Muscle layer of colon (tissue), 2 donors: Measurements from ENCODE around the gene SH2B3.
"Not testable (repeated sequence)": the region's sequence is repeated elsewhere in the genome, so short reads cannot be mapped to it uniquely, and the experiment has no call there.

Experiments used
- H3K27ac ChIP-seq: one replicate; pipeline ENCODE4 v1.7.0; 2013; ENCODE audit warnings: low read depth, mild to moderate bottlenecking, low read length, moderate library complexity
- H3K27me3 ChIP-seq, 2 donors: one replicate each; pipeline ENCODE4 v1.7.0; 2013; ENCODE audit warnings: low read length in 2 of 2, mild to moderate bottlenecking in 2 of 2; ENCODE audit not compliant: insufficient read depth in 2 of 2, control insufficient read depth in 1 of 2
- H3K36me3 ChIP-seq: one replicate; pipeline ENCODE4 v1.7.0; 2013; ENCODE audit warnings: mild to moderate bottlenecking, low read length; ENCODE audit not compliant: insufficient read depth
- H3K4me1 ChIP-seq: one replicate; pipeline ENCODE4 v1.7.0; 2013; ENCODE audit warnings: mild to moderate bottlenecking, low read length; ENCODE audit not compliant: insufficient read depth
- H3K4me3 ChIP-seq, 2 donors: one replicate each; pipeline ENCODE4 v1.7.0; 2013; ENCODE audit warnings: low read length in 2 of 2, low read depth in 1 of 2, mild to moderate bottlenecking in 1 of 2, moderate library complexity in 1 of 2
- H3K9ac ChIP-seq: one replicate; pipeline ENCODE4 v1.7.0; 2013; ENCODE audit warnings: low read length
- H3K9me3 ChIP-seq: one replicate; pipeline ENCODE4 v1.7.0; 2013; ENCODE audit warnings: mild to moderate bottlenecking, low read length
- donor health status: abdominal sarcoma.
- donor health status: Adenocarcinoma of cecum.

SH2B3 gene

GRCh38 chr12:111462210-111462769 lies 56.6 kb downstream of the SH2B3 start:
- peaks cover 4% of the 10 kb centered on the region for H3K36me3 ChIP-seq
- H3K27ac ChIP-seq, result no peak overlapping the region

GRCh38 chr12:111467092-111467856 lies 61.6 kb downstream of the SH2B3 start:
- H3K9ac ChIP-seq, result no peak overlapping the region
- no peaks in the 10 kb centered on the region for H3K4me1 ChIP-seq
- no peak overlapping the region for H3K4me3 ChIP-seq
- no peak overlapping the region for H3K27ac ChIP-seq
- no peaks in the 10 kb centered on the region for H3K27me3 ChIP-seq
- no peaks in the 10 kb centered on the region for H3K9me3 ChIP-seq
- H3K36me3 ChIP-seq, result peaks cover 23% of the 10 kb centered on the region

More at GRCh38 chr12:111462210-111462769, 56.6 kb downstream of the SH2B3 start:
- H3K27me3 ChIP-seq, result no peaks in the 10 kb centered on the region
- no peak overlapping the region for H3K4me3 ChIP-seq
- peaks cover 5% of the 10 kb centered on the region for H3K4me1 ChIP-seq
- H3K9me3 ChIP-seq, result no peaks in the 10 kb centered on the region
- no peak overlapping the region for H3K9ac ChIP-seq

- no peak overlapping the region for H3K4me3 ChIP-seq
- no peaks in the 10 kb centered on the region for H3K9me3 ChIP-seq
- no peak overlapping the region for H3K27ac ChIP-seq
- no peak overlapping the region for H3K9ac ChIP-seq
- H3K36me3 ChIP-seq, result peaks cover 23% of the 10 kb centered on the region
- H3K4me1 ChIP-seq, result no peaks in the 10 kb centered on the region
- no peaks in the 10 kb centered on the region for H3K27me3 ChIP-seq
These were observed 62.1 kb downstream of the SH2B3 start for GRCh38 chr12:111467857-111468241.

GRCh38 chr12:111469401-111469800 lies 63.7 kb downstream of the SH2B3 start:
- Histone ChIP-seq H3K4me1 (no peaks in the 10 kb centered on the region), H3K9me3 (no peaks in the 10 kb centered on the region), H3K27me3 (no peaks in the 10 kb centered on the region), H3K27ac (no peak overlapping the region), H3K9ac (no peak overlapping the region), H3K4me3 (no peak overlapping the region), H3K36me3 (peaks cover 32% of the 10 kb centered on the region)

- no peak overlapping the region for H3K9ac ChIP-seq
- H3K4me1 ChIP-seq, result no peaks in the 10 kb centered on the region
- no peak overlapping the region for H3K27ac ChIP-seq
- H3K36me3 ChIP-seq, result peaks cover 36% of the 10 kb centered on the region
- H3K9me3 ChIP-seq, result no peaks in the 10 kb centered on the region
- no peak overlapping the region for H3K4me3 ChIP-seq
- no peaks in the 10 kb centered on the region for H3K27me3 ChIP-seq
These were observed 65.5 kb downstream of the SH2B3 start for GRCh38 chr12:111471236-111471635.

- Histone ChIP-seq H3K9ac (no peak overlapping the region), H3K4me1 (no peaks in the 10 kb centered on the region), H3K4me3 (no peak overlapping the region), H3K36me3 (peaks cover 57% of the 10 kb centered on the region), H3K27me3 (no peaks in the 10 kb centered on the region), H3K9me3 (no peaks in the 10 kb centered on the region), H3K27ac (no peak overlapping the region)
These were observed 76.7 kb downstream of the SH2B3 start for GRCh38 chr12:111482462-111482861.

- Histone ChIP-seq H3K9me3 (no peaks in the 10 kb centered on the region), H3K4me1 (no peaks in the 10 kb centered on the region), H3K27ac (no peak overlapping the region), H3K4me3 (no peak overlapping the region), H3K27me3 (no peaks in the 10 kb centered on the region), H3K9ac (no peak overlapping the region), H3K36me3 (peaks cover 48% of the 10 kb centered on the region)
These were observed 82.5 kb downstream of the SH2B3 start for GRCh38 chr12:111488271-111488670.

- no peaks in the 10 kb centered on the region for H3K9me3 ChIP-seq
- H3K4me1 ChIP-seq, result no peaks in the 10 kb centered on the region
- H3K9ac ChIP-seq, result no peak overlapping the region
- H3K27me3 ChIP-seq, result no peaks in the 10 kb centered on the region
- peaks cover 47% of the 10 kb centered on the region for H3K36me3 ChIP-seq
- no peak overlapping the region for H3K27ac ChIP-seq
- no peak overlapping the region for H3K4me3 ChIP-seq
These were observed 83.1 kb downstream of the SH2B3 start for GRCh38 chr12:111488798-111489197.

- peaks cover 21% of the 10 kb centered on the region for H3K36me3 ChIP-seq
- H3K27me3 ChIP-seq, H3K9ac ChIP-seq, H3K27ac ChIP-seq, H3K9me3 ChIP-seq, H3K4me1 ChIP-seq, H3K4me3 ChIP-seq: not testable (repeated sequence)
These were observed 87.3 kb downstream of the SH2B3 start for GRCh38 chr12:111492979-111493378.

- Histone ChIP-seq H3K4me1 (no peaks in the 10 kb centered on the region), H3K36me3 (peaks cover 31% of the 10 kb centered on the region), H3K4me3 (no peak overlapping the region), H3K27ac (no peak overlapping the region), H3K9ac (no peak overlapping the region), H3K9me3 (no peaks in the 10 kb centered on the region), H3K27me3 (no peaks in the 10 kb centered on the region)
These were observed 89.0 kb downstream of the SH2B3 start for GRCh38 chr12:111494676-111495075.
